ENCODE results near the gene TECPR2. TPM values are rescaled to one million over a fixed set of nuclear protein-coding genes. Genes with fewer than 3 reads are reported as not detected.

The TECPR2 gene
- total RNA-seq, 1 experiment from 2014 or later: 21.3 TPM

- no peak for TF ChIP-seq ZNF281 (CRISPR knock-in tag; IDR thresholded peaks at IDR 0.05)
- TF ChIP-seq ZSCAN18 (CRISPR knock-in tag; IDR thresholded peaks at IDR 0.05): no peak
- TF ChIP-seq SOX15 (CRISPR knock-in tag; IDR thresholded peaks at IDR 0.05): no peak
- TF ChIP-seq FOXK1 (CRISPR knock-in tag; IDR thresholded peaks at IDR 0.05): no peak
- no peak for TF ChIP-seq SP1 (CRISPR knock-in tag; conservative IDR thresholded peaks at IDR 0.05)
- no peak for TF ChIP-seq E2F4 (CRISPR knock-in tag; IDR thresholded peaks at IDR 0.05; ENCODE audit: borderline replicate concordance, low read depth)
- no peak for TF ChIP-seq ZNF423 (CRISPR knock-in tag; IDR thresholded peaks at IDR 0.05)
- TF ChIP-seq NFE2L1 (CRISPR knock-in tag; IDR thresholded peaks at IDR 0.05): no peak
- TF ChIP-seq HMGA2 (CRISPR knock-in tag; IDR thresholded peaks at IDR 0.05): no peak
- no peak for TF ChIP-seq NR2C2 (CRISPR knock-in tag; IDR thresholded peaks at IDR 0.05)
- H3K27me3 Mint-ChIP-seq (ENCODE audit: low read depth): no peaks in the 10 kb centered on the region
- DNase-seq (ENCODE audit: low spot score) (no peak), ATAC-seq (no peak)
- ChIA-PET POLR2A (interaction anchor here (0.6 kb wide), 1 partner anchor 416 kb away, joined by 4 read pairs; no protein-coding TSS in a partner anchor), CTCF (no interaction called here)
- H3K4me1 Mint-ChIP-seq: no peaks in the 10 kb centered on the region
- no peaks in the 10 kb centered on the region for H3K36me3 Mint-ChIP-seq
- H3K4me3 Mint-ChIP-seq: no peak overlapping the region
- no peak overlapping the region for H3K27ac Mint-ChIP-seq
- H3K9me3 Mint-ChIP-seq: no peaks in the 10 kb centered on the region
Measured at GRCh38 chr14:102493096-102493495, 130.4 kb downstream of the TECPR2 start.

- Mint-ChIP-seq H3K27ac (no peak overlapping the region), H3K9me3 (no peaks in the 10 kb centered on the region), H3K4me1 (no peaks in the 10 kb centered on the region), H3K27me3 (ENCODE audit: low read depth) (no peaks in the 10 kb centered on the region), H3K4me3 (no peak overlapping the region), H3K36me3 (no peaks in the 10 kb centered on the region)
- no peak for TF ChIP-seq FOXP1 (CRISPR knock-in tag; IDR thresholded peaks at IDR 0.05; ENCODE audit: borderline replicate concordance)
- no peak for TF ChIP-seq ZNF138 (CRISPR knock-in tag; conservative IDR thresholded peaks at IDR 0.05)
- TF ChIP-seq SOX15 (CRISPR knock-in tag; IDR thresholded peaks at IDR 0.05): no peak
- TF ChIP-seq SMAD4 (CRISPR knock-in tag; IDR thresholded peaks at IDR 0.05): no peak
- no peak for TF ChIP-seq GRHL2 (CRISPR knock-in tag; IDR thresholded peaks at IDR 0.05; ENCODE audit: insufficient replicate concordance, severe bottlenecking)
- TF ChIP-seq TEAD1 (CRISPR knock-in tag; IDR thresholded peaks at IDR 0.05): no peak
- TF ChIP-seq FOXJ3 (CRISPR knock-in tag; IDR thresholded peaks at IDR 0.05; ENCODE audit: borderline replicate concordance): no peak
- TF ChIP-seq ZNF121 (CRISPR knock-in tag; IDR thresholded peaks at IDR 0.05): no peak
- ATAC-seq (no peak), DNase-seq (ENCODE audit: low spot score) (no peak)
- ChIA-PET CTCF (no interaction called here), POLR2A (interaction anchor here (0.6 kb wide), 1 partner anchor 416 kb away, joined by 4 read pairs; no protein-coding TSS in a partner anchor)
Measured at GRCh38 chr14:102493585-102493984, 130.8 kb downstream of the TECPR2 start.

- ATAC-seq (no peak), DNase-seq (ENCODE audit: low spot score) (no peak)
- H3K27me3 Mint-ChIP-seq (ENCODE audit: low read depth): no peaks in the 10 kb centered on the region
- no peaks in the 10 kb centered on the region for H3K9me3 Mint-ChIP-seq
- ChIA-PET POLR2A (no interaction called here), CTCF (no interaction called here)
- H3K27ac Mint-ChIP-seq: 0 out of 2 replicates have a peak overlapping the region, but pooled peaks have one; percentile 34
- H3K4me3 Mint-ChIP-seq: no peak overlapping the region
- H3K4me1 Mint-ChIP-seq: no peaks in the 10 kb centered on the region
- no peaks in the 10 kb centered on the region for H3K36me3 Mint-ChIP-seq
- TF ChIP-seq RORB (CRISPR knock-in tag; IDR thresholded peaks at IDR 0.05) (no peak), FOXP4 (CRISPR knock-in tag; IDR thresholded peaks at IDR 0.05) (no peak), ZNF416 (CRISPR knock-in tag; IDR thresholded peaks at IDR 0.05) (no peak), GRHL2 (CRISPR knock-in tag; IDR thresholded peaks at IDR 0.05; ENCODE audit: insufficient replicate concordance, severe bottlenecking) (no peak), MLX (CRISPR knock-in tag; IDR thresholded peaks at IDR 0.05) (no peak), ZNF281 (CRISPR knock-in tag; IDR thresholded peaks at IDR 0.05) (no peak)
Measured at GRCh38 chr14:102495491-102496330, 133.0 kb downstream of the TECPR2 start.
